OCI-LY7 (cell line): Measurements from ENCODE around the gene CNPY3. TPM values are rescaled to one million over a fixed set of nuclear protein-coding genes. Genes with fewer than 3 reads are reported as not detected.

Experiments
- BruUV-seq: library from RNA; stranded (reverse); fragments of 400-500 nt; replicated peaks from 2 replicates; lab custom pipeline; 2021; lab: Mats Ljungman, UMichigan
- CTCF ChIA-PET: fragments of 300-600 bp; sonication (Branson Sonifier 250); formaldehyde crosslinking; loops from one replicate; lab custom pipeline; 2022; ENCODE audit warnings: antibody characterized with exemption; ENCODE audit not compliant: unreplicated experiment; lab: Charles Lee
- POLR2A ChIA-PET: fragments of 300-600 bp; sonication (Branson Sonifier 250); formaldehyde crosslinking; loops from one replicate; lab custom pipeline; 2022; ENCODE audit warnings: antibody characterized with exemption; lab: Charles Lee
- DNase-seq: peaks from one replicate; pipeline ENCODE4 v3.0.0-alpha.2; 2015; ENCODE audit warnings: low spot score
- H2AFZ ChIP-seq: fragments of 200-600 bp; sonication (generic), shearing (Covaris generic); 2 replicates; pipeline ENCODE4 v1.6.1; 2014; ENCODE audit warnings: mild to moderate bottlenecking, antibody characterized with exemption, low read length, moderate library complexity
- H3K27ac ChIP-seq: fragments of 200-600 bp; sonication (generic); 2 replicates; pipeline ENCODE4 v1.5.1; 2014; ENCODE audit warnings: mixed run types, low read depth, mild to moderate bottlenecking, moderate library complexity, low read length, inconsistent platforms; ENCODE audit not compliant: poor library complexity, severe bottlenecking
- H3K36me3 ChIP-seq: fragments of 200-600 bp; sonication (generic); 2 replicates; pipeline ENCODE4 v1.6.1; 2014; ENCODE audit warnings: mild to moderate bottlenecking, antibody characterized with exemption, low read length, moderate library complexity, mixed read lengths; ENCODE audit not compliant: insufficient read depth
- H3K4me1 ChIP-seq: fragments of 200-600 bp; sonication (generic); 2 replicates; pipeline ENCODE4 v1.5.1; 2014; ENCODE audit warnings: mild to moderate bottlenecking, low read length; ENCODE audit not compliant: insufficient read depth, poor library complexity, severe bottlenecking
- H3K4me2 ChIP-seq: fragments of 200-600 bp; sonication (generic); 2 replicates; pipeline ENCODE4 v1.6.1; 2014; ENCODE audit warnings: mild to moderate bottlenecking, low read length
- H3K4me3 ChIP-seq: fragments of 200-600 bp; sonication (generic); 2 replicates; pipeline ENCODE4 v1.5.1; 2014; ENCODE audit warnings: mild to moderate bottlenecking, low read depth, low read length; ENCODE audit not compliant: poor library complexity, severe bottlenecking
- H3K79me2 ChIP-seq: fragments of 200-600 bp; sonication (generic); 2 replicates; pipeline ENCODE4 v1.6.1; 2016; ENCODE audit warnings: low read depth, mild to moderate bottlenecking, low read length, moderate library complexity, mixed read lengths; ENCODE audit not compliant: insufficient read depth
- H3K9me2 ChIP-seq: fragments of 200-600 bp; sonication (generic); 2 replicates; pipeline ENCODE4 v1.6.1; 2016; ENCODE audit warnings: mild to moderate bottlenecking, low read length, mixed read lengths; ENCODE audit not compliant: insufficient read depth
- H3K9me3 ChIP-seq: fragments of 200-600 bp; sonication (generic); 2 replicates; pipeline ENCODE4 v1.6.1; 2014; ENCODE audit warnings: mild to moderate bottlenecking, mixed run types, low read length, mixed read lengths
- H4K20me1 ChIP-seq: fragments of 200-600 bp; sonication (generic); 2 replicates; pipeline ENCODE4 v1.6.1; 2014; ENCODE audit warnings: mild to moderate bottlenecking, antibody characterized with exemption, low read length, moderate library complexity, mixed read lengths; ENCODE audit not compliant: insufficient read depth
- CTCF ChIP-seq: fragments of 200-600 bp; sonication (generic); conservative IDR thresholded peaks from 2 replicates; pipeline ENCODE4 v1.5.1; 2014; ENCODE audit warnings: mild to moderate bottlenecking, antibody characterized with exemption, low read length, moderate library complexity, mixed read lengths
- EZH2phosphoT487 ChIP-seq: fragments of 200-600 bp; sonication (generic); IDR thresholded peaks from 2 replicates; pipeline ENCODE4 v1.6.1; 2018; ENCODE audit warnings: low read depth, borderline replicate concordance, mild to moderate bottlenecking, mixed run types, antibody characterized with exemption, low read length, moderate library complexity, mixed read lengths
- intact Hi-C: fragments of 100-400 bp; cut with micrococcal nuclease; formaldehyde crosslinking; loops from one replicate; pipeline ENCODE4 v1.10.0; 2022; ENCODE audit not compliant: unreplicated experiment
- total RNA-seq, 2 experiments: library from RNA; depleted of rRNA in 1 of 2; stranded (reverse); fragments of >200 nt in 1 of 2; shearing (Covaris generic) in 1 of 2; gene quantifications; 2 replicates each; pipeline ENCODE4 v1.2.3, GENCODE V29; 2014 to 2022

The CNPY3 gene
- total RNA-seq, 2 experiments from 2014 or later, result 69.3 to 77.2 TPM

GRCh38 chr6:42963855-42964605, 34.8 kb downstream of the CNPY3 start:
- peaks cover 15% of the 10 kb centered on the region; the same call in 1 of the 2 replicates for H3K36me3 ChIP-seq
- no peak for TF ChIP-seq EZH2phosphoT487
- TF ChIP-seq CTCF, result peak; percentile 64
- DNase-seq, result peak; percentile 58
- ChIA-PET POLR2A (interaction anchor here (0.6 to 0.8 kb wide), 2 partner anchors 13 to 15 kb away, joined by 3 to 9 read pairs; partner anchors contain the start of gene PEX6), CTCF (no interaction called here)
- no peaks in the 10 kb centered on the region for H4K20me1 ChIP-seq
- H3K9me3 ChIP-seq, result no peaks in the 10 kb centered on the region
- H2AFZ ChIP-seq, result no peak overlapping the region
- H3K4me2 ChIP-seq, result no peak overlapping the region
- no peak overlapping the region for H3K4me3 ChIP-seq
- H3K4me1 ChIP-seq, result no peaks in the 10 kb centered on the region
- BruUV-seq, result TSS peak; percentile 52
- H3K9me2 ChIP-seq, result no peaks in the 10 kb centered on the region
- no peaks in the 10 kb centered on the region for H3K79me2 ChIP-seq
- intact Hi-C loops, result loop anchor here (1.0 kb wide), 1 partner anchor 63 kb away; no protein-coding TSS in a partner anchor
- no peak overlapping the region for H3K27ac ChIP-seq

GRCh38 chr6:42966571-42966970, 37.3 kb downstream of the CNPY3 start:
- H3K36me3 ChIP-seq, result peaks cover 20% of the 10 kb centered on the region; the same call in 1 of the 2 replicates
- H3K4me2 ChIP-seq, result no peak overlapping the region
- no peak overlapping the region for H3K27ac ChIP-seq
- H4K20me1 ChIP-seq, result no peaks in the 10 kb centered on the region
- H3K4me3 ChIP-seq, result no peak overlapping the region
- no peaks in the 10 kb centered on the region for H3K79me2 ChIP-seq
- CTCF ChIA-PET, result no interaction called here
- no peaks in the 10 kb centered on the region for H3K9me3 ChIP-seq
- no peaks in the 10 kb centered on the region for H3K4me1 ChIP-seq
- H2AFZ ChIP-seq, result no peak overlapping the region
- no TSS peak for BruUV-seq
- no peak for DNase-seq
- intact Hi-C loops, result no loop called here
- no peaks in the 10 kb centered on the region for H3K9me2 ChIP-seq
- no peak for TF ChIP-seq CTCF
- TF ChIP-seq EZH2phosphoT487, result no peak
- POLR2A ChIA-PET, result interaction anchor here (0.5 kb wide), 1 partner anchor 56 kb away, joined by 4 read pairs; no protein-coding TSS in a partner anchor

GRCh38 chr6:42967228-42967627, 37.9 kb downstream of the CNPY3 start:
- Histone ChIP-seq H3K36me3 (peaks cover 20% of the 10 kb centered on the region; the same call in 1 of the 2 replicates), H3K4me2 (no peak overlapping the region), H2AFZ (no peak overlapping the region), H3K4me3 (no peak overlapping the region), H3K9me2 (no peaks in the 10 kb centered on the region), H4K20me1 (no peaks in the 10 kb centered on the region), H3K79me2 (no peaks in the 10 kb centered on the region), H3K9me3 (no peaks in the 10 kb centered on the region), H3K27ac (no peak overlapping the region), H3K4me1 (no peaks in the 10 kb centered on the region)
- BruUV-seq, result no TSS peak
- no peak for TF ChIP-seq EZH2phosphoT487
- no peak for TF ChIP-seq CTCF
- POLR2A ChIA-PET, result interaction anchor here (0.5 kb wide), 1 partner anchor 57 kb away, joined by 4 read pairs; no protein-coding TSS in a partner anchor
- DNase-seq, result no peak
- intact Hi-C loops, result no loop called here
- CTCF ChIA-PET, result interaction anchor here (0.5 kb wide), 1 partner anchor 176 kb away, joined by 3 read pairs; no protein-coding TSS in a partner anchor
